GM12873 (cell line): ENCODE data around the gene CACNB4.

Experiments used
- TF ChIP-seq, protein P1 (sequence below): IDR thresholded peaks from 2 replicates; pipeline ENCODE4 v1.5.1; 2012; ENCODE audit warnings: low read depth, mild to moderate bottlenecking, moderate library complexity, low read length, control low read depth; ENCODE audit not compliant: insufficient read depth; ENCODE audit errors: missing control alignments

Gene CACNB4

DNA sequence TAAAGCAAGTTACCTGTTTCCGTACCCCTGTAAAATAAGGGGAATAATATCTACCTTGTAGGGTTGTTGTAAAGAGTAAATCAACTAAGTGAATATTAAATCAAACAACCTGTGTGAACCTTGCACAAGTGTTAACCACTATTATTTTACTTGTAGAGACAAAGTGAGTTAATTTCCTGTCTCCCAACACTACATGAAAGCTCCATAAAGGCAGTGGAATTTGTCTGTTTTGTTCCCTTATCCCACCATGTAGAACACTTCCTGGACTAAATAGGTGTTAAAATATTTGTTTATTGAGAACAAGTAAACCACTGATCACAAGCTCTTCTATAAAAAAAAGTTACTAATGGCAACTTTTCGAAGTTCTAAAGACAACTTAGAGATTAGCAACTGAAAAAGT is 274.0 kb downstream of the CACNB4 start:
- TF ChIP-seq, protein P1, sequence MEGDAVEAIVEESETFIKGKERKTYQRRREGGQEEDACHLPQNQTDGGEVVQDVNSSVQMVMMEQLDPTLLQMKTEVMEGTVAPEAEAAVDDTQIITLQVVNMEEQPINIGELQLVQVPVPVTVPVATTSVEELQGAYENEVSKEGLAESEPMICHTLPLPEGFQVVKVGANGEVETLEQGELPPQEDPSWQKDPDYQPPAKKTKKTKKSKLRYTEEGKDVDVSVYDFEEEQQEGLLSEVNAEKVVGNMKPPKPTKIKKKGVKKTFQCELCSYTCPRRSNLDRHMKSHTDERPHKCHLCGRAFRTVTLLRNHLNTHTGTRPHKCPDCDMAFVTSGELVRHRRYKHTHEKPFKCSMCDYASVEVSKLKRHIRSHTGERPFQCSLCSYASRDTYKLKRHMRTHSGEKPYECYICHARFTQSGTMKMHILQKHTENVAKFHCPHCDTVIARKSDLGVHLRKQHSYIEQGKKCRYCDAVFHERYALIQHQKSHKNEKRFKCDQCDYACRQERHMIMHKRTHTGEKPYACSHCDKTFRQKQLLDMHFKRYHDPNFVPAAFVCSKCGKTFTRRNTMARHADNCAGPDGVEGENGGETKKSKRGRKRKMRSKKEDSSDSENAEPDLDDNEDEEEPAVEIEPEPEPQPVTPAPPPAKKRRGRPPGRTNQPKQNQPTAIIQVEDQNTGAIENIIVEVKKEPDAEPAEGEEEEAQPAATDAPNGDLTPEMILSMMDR: no peak

DNA sequence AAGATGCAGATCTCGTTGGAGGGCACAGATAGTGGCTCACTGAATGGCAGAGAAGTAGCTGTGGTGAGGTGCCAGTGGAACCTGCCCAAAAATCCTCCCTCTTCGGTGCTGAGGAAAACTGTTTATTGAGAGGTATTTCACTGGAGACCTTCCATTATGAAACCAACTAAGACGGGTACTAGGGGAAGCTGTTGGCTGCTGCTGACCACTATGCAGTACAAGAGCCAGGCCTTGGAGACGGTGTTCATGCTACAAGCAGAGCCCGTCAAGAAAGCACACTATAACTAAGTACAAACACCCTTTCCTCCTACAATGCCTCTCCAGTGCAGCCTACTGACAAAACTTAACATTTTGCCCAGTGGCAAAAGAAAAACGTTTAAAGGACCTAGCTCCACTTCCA is 275.2 kb downstream of the CACNB4 start:
- TF ChIP-seq, protein P1: no peak

DNA sequence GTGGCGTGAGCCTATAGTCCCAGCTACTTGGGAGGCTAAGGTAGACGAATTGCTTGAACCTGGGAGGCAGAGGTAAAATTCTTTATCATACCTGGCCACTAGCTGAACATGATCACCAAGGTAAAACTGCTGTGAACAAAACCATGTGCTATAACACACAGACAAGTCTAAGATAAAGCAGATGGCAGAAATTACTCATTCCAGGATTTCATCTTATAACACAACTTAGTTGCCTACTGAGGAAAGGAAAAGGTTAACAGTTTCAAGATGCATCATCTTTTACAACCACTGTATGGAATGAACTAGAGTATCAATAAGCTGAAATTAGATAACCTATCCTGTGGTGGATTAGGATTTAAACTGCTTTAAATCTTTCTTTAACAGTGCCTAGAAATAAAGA is 278.9 kb downstream of the CACNB4 start:
- TF ChIP-seq, protein P1: no peak

DNA sequence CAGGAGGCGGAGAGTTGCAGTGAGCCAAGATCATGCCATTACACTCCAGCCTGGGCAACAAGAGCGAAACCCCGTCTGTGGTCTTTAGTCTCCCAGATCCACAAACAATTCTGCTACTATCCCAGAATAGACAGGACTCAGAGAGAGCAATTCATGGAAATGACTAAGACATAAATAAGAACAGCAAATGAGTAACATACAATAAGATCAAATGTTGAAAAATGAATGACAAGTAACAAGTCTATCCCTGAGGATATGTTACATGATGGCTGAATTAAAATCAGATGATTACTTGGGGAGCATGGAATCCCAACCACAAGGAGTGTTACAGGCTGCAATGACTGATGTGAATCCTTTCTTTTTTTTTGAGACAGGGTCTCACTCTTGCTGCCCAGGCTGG is 280.9 kb downstream of the CACNB4 start:
- TF ChIP-seq, protein P1: no peak

DNA sequence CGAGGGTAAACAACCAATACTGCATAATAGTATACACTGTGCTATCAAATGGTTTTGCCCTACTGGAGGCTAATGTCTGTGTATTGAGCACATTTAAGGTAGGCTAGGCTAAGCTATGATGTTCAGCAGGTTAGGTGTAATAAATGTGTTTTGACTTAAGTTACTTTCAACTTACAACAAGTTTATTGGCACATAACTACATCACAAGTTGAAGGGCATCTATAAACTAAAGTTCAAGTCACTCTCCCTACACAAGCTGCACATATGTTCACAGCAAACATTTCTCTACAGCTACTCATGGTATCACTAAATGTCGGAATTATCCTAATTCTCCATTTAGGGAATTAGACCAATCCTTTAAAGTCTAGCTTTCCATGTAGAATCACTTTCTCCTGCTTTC is 282.0 kb downstream of the CACNB4 start:
- TF ChIP-seq, protein P1: no peak

DNA sequence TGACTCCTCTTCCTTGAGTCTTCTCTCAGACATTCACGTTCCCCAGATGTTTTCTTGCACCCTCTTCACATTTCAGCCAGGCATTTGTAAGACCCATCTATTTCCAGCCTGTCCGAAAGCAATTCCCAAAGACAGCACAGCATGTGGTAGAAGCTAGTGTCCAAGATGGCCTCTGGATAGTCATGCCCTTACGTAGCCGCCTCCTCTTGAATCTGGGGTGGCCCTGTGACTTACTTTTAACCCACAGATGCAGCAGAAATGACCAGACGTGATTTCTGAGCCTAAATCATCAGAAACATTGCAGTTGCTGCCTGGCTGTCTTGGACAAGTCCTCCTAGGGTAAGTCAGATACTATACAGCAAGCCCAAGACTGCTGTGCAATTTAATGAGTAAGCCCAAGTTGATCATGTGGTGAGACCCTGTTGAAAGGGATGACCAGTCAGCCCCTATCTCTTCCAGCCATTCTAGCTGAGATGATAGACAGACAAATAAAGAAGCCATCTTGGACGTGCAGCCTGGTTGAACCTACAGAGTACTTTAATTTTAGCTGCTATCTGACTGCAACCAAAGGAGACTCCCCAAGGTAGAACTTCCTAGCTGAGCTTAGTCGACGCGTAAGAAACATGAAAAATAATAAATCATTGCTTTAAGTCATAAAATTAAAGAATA is 282.9 kb downstream of the CACNB4 start:
- TF ChIP-seq, protein P1: no peak

DNA sequence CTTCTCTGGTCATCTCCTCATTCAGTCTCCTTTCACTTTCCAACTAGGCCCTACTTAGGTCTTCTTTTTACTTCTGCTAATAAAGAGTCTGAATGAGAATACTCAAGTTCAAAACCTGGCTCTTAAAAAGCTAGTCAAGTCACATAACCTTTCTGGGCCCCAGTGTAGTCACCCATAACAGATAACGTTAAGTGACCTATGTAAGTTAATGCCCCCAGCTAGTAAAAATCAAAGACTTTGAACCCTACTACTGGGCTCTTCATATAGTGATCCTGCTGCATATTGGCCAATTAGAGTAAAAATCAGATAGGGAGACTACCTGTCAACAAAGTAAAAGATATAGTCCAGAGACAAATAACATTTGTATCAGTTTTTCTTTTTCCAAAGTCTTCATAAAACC is 288.4 kb downstream of the CACNB4 start:
- TF ChIP-seq, protein P1: no peak
